ENCODE results near the gene POLR1D.

The POLR1D gene

GRCh38 chr13:27599096-27599495 lies 22.6 kb upstream of the POLR1D start:
- H3K4me3 ChIP-seq (ENCODE audit: low read depth, low read length) = no peak overlapping the region
- POLR2A ChIA-PET = no interaction called here
- DNase-seq (ENCODE audit: low read depth, low spot score) = no peak
- TF ChIP-seq CTCF (IDR thresholded peaks at IDR 0.05; ENCODE audit: insufficient read depth, low read length, missing control alignments) = no peak
- CTCF ChIA-PET = no interaction called here

GRCh38 chr13:27599845-27600553 lies 21.7 kb upstream of the POLR1D start:
- TF ChIP-seq CTCF (IDR thresholded peaks at IDR 0.05; ENCODE audit: insufficient read depth, low read length, missing control alignments) = no peak
- ChIA-PET CTCF (interaction anchor here (2.6 kb wide), 1 partner anchor 67 kb away, joined by 9 read pairs; no protein-coding TSS in a partner anchor), POLR2A (no interaction called here)
- H3K4me3 ChIP-seq (ENCODE audit: low read depth, low read length) = no peak overlapping the region
- DNase-seq (ENCODE audit: low read depth, low spot score) = peak; percentile 45

GRCh38 chr13:27600711-27601110 lies 21.0 kb upstream of the POLR1D start:
- POLR2A ChIA-PET = no interaction called here

GRCh38 chr13:27601208-27601607 lies 20.5 kb upstream of the POLR1D start:
- DNase-seq (ENCODE audit: low read depth, low spot score) = no peak
- CTCF ChIA-PET = interaction anchor here (2.6 kb wide), 1 partner anchor 68 kb away, joined by 9 read pairs; no protein-coding TSS in a partner anchor
- TF ChIP-seq CTCF (IDR thresholded peaks at IDR 0.05; ENCODE audit: insufficient read depth, low read length, missing control alignments) = no peak
- no peak overlapping the region for H3K4me3 ChIP-seq (ENCODE audit: low read depth, low read length)
- POLR2A ChIA-PET = no interaction called here

More at GRCh38 chr13:27600711-27601110, 21.0 kb upstream of the POLR1D start:
- CTCF ChIA-PET = interaction anchor here (2.6 kb wide), 1 partner anchor 68 kb away, joined by 9 read pairs; no protein-coding TSS in a partner anchor
- H3K4me3 ChIP-seq (ENCODE audit: low read depth, low read length) = no peak overlapping the region
- no peak for TF ChIP-seq CTCF (IDR thresholded peaks at IDR 0.05; ENCODE audit: insufficient read depth, low read length, missing control alignments)
- DNase-seq (ENCODE audit: low read depth, low spot score) = no peak

GRCh38 chr13:27601803-27602202 lies 19.9 kb upstream of the POLR1D start:
- ChIA-PET CTCF (interaction anchor here (2.6 kb wide), 1 partner anchor 69 kb away, joined by 9 read pairs; no protein-coding TSS in a partner anchor), POLR2A (no interaction called here)
- no peak overlapping the region for H3K4me3 ChIP-seq (ENCODE audit: low read depth, low read length)
- TF ChIP-seq CTCF (IDR thresholded peaks at IDR 0.05; ENCODE audit: insufficient read depth, low read length, missing control alignments) = no peak
- DNase-seq (ENCODE audit: low read depth, low spot score) = no peak

GRCh38 chr13:27605099-27605498 lies 16.6 kb upstream of the POLR1D start:
- ChIA-PET CTCF (interaction anchor here (1.3 kb wide), 1 partner anchor 30 kb away, joined by 3 read pairs; no protein-coding TSS in a partner anchor), POLR2A (no interaction called here)

More at GRCh38 chr13:27605099-27605498, 16.6 kb upstream of the POLR1D start:
- no peak for TF ChIP-seq CTCF (IDR thresholded peaks at IDR 0.05; ENCODE audit: insufficient read depth, low read length, missing control alignments)
- DNase-seq (ENCODE audit: low read depth, low spot score) = no peak
- H3K4me3 ChIP-seq (ENCODE audit: low read depth, low read length) = no peak overlapping the region
